MCF 10A (cell line): ENCODE data around the gene C10orf105. TPM values are rescaled to one million over a fixed set of nuclear protein-coding genes. Genes with fewer than 3 reads are reported as not detected.

Experiments used
- BruUV-seq: library from RNA; stranded (reverse); fragments of 400-500 nt; replicated peaks from 2 replicates; lab custom pipeline; 2021; lab: Mats Ljungman, UMichigan
- CTCF ChIA-PET: fragments of 300-600 bp; sonication (Branson Sonifier 250); formaldehyde crosslinking; extraction: SDS; loops from one replicate; lab custom pipeline; 2021; ENCODE audit warnings: antibody characterized with exemption, inconsistent platforms; lab: Yijun Ruan, JAX
- POLR2A ChIA-PET: fragments of 300-600, 350-650 bp; sonication (Branson Sonifier 250); formaldehyde crosslinking; extraction: SDS; loops from one replicate; lab custom pipeline; 2020; ENCODE audit warnings: antibody characterized with exemption, inconsistent platforms; lab: Yijun Ruan, JAX
- DNase-seq: peaks from one replicate; pipeline ENCODE4 v3.0.0-alpha.2; 2018; ENCODE audit not compliant: unreplicated experiment
- H3K27ac Mint-ChIP-seq: one replicate; pipeline ENCODE4 v1.8.0; 2022; ENCODE audit warnings: mild to moderate bottlenecking, low read depth, mixed read lengths; ENCODE audit not compliant: unreplicated experiment
- H3K27me3 Mint-ChIP-seq: one replicate; pipeline ENCODE4 v1.8.0; 2022; ENCODE audit warnings: mixed read lengths; ENCODE audit not compliant: insufficient read depth, unreplicated experiment
- H3K36me3 Mint-ChIP-seq: one replicate; pipeline ENCODE4 v1.8.0; 2022; ENCODE audit warnings: mild to moderate bottlenecking, moderate library complexity, mixed read lengths; ENCODE audit not compliant: insufficient read depth, unreplicated experiment
- H3K4me1 Mint-ChIP-seq: one replicate; pipeline ENCODE4 v1.8.0; 2022; ENCODE audit warnings: mixed read lengths; ENCODE audit not compliant: insufficient read depth, unreplicated experiment
- H3K4me3 Mint-ChIP-seq: one replicate; pipeline ENCODE4 v1.8.0; 2022; ENCODE audit warnings: mild to moderate bottlenecking, moderate library complexity, mixed read lengths; ENCODE audit not compliant: unreplicated experiment
- H3K9me3 Mint-ChIP-seq: one replicate; pipeline ENCODE4 v1.8.0; 2022; ENCODE audit warnings: mixed read lengths; ENCODE audit not compliant: unreplicated experiment
- intact Hi-C: fragments of 100-400 bp; cut with micrococcal nuclease; formaldehyde crosslinking; loops from 2 replicates; pipeline ENCODE4 v1.14.1; 2022
- total RNA-seq: library from RNA; stranded (reverse); gene quantifications from 2 replicates; pipeline ENCODE4 v1.2.3, GENCODE V29; 2022
- TF ChIP-seq, protein P1 (sequence below): fragments of 200-600 bp; IDR thresholded peaks from one replicate; pipeline ENCODE4 v1.8.0; 2022; ENCODE audit warnings: antibody characterized with exemption, mild to moderate bottlenecking; ENCODE audit not compliant: unreplicated experiment

Gene C10orf105
- total RNA-seq, 1 experiment from 2014 or later = not detected

DNA sequence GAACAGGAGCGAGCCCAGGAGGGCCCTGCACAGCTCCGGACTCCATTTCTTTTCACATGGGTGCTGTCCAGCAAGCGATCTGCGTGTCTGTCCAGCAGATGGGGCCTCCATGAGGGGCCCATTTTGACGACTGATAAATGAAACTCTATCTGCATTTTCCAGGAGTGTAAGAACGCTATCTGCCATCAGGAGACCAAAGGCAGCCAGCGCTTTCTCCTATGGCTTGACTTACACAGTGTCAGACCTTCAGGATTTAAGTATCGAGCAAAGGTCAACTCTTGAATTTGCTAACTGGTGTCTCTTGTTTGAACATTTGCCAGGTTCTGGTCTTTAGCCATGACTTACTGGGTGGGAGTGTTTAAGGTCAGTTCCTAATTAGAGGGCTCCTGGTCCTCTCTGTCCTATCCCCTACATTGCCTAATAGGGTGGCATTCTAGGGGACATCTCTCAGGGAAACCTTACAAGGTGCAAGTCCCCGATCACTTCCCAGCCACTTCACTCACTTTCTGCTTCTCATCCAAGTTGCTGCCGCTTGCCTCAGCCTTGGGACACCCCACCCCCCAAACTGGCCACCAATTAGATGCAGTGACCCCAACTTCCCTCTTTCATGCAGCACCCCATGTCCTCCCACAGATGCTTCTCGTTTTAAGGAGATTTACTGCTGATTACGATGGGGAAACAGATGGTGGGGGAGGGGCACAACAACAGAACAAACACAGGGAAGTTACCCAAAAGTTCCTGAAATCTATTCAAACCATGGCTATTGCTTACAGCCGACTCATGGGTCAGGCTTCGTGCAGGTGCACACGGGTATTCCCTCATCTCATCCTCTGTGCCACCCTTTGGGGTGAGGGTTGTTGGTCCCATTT is 33.7 kb upstream of the C10orf105 start:
- intact Hi-C loops = no loop called here
- BruUV-seq = no TSS peak
- Mint-ChIP-seq H3K4me1 (no peaks in the 10 kb centered on the region), H3K36me3 (no peaks in the 10 kb centered on the region), H3K27ac (no peak overlapping the region), H3K9me3 (no peaks in the 10 kb centered on the region), H3K4me3 (no peak overlapping the region), H3K27me3 (no peaks in the 10 kb centered on the region)
- POLR2A ChIA-PET = no interaction called here
- CTCF ChIA-PET = interaction anchor here (0.7 to 1.2 kb wide), 2 partner anchors 10 to 57 kb away, joined by 3 read pairs; no protein-coding TSS in a partner anchor
- TF ChIP-seq, protein P1, sequence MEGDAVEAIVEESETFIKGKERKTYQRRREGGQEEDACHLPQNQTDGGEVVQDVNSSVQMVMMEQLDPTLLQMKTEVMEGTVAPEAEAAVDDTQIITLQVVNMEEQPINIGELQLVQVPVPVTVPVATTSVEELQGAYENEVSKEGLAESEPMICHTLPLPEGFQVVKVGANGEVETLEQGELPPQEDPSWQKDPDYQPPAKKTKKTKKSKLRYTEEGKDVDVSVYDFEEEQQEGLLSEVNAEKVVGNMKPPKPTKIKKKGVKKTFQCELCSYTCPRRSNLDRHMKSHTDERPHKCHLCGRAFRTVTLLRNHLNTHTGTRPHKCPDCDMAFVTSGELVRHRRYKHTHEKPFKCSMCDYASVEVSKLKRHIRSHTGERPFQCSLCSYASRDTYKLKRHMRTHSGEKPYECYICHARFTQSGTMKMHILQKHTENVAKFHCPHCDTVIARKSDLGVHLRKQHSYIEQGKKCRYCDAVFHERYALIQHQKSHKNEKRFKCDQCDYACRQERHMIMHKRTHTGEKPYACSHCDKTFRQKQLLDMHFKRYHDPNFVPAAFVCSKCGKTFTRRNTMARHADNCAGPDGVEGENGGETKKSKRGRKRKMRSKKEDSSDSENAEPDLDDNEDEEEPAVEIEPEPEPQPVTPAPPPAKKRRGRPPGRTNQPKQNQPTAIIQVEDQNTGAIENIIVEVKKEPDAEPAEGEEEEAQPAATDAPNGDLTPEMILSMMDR = no peak
- no peak for DNase-seq

DNA sequence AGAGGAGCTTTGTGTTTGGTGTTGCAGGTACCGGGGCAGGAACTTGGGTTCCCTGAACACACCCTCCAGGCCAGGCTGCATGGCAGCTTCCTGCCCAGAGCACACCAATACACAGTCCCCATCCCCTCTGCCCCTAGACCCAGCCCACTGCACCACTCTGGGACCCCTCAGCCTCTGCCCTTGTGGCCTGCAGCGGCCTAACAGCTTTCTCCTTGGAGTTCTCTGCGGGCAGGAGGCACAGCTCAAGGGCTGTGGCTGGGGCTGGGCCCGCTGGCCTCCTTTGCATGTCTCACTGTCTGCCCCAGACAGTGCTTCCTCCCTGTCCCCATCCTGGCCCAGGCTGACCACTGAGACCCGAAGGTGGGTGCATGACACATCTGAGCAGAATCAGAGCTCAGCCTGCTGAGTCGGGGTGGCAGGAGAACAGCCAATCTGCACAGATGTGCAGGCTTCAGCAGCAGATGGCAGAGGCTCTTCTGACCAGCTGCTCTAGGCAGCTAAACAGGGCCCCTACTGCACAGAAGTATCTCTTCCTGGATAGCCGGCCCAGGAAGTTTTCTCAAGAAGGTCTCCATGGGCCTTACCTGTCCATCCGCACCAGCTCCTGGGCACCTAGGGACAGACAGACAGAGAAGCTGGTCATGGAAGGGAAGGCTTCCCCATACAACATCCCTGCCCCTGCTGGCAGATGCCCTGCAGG is 33.0 kb upstream of the C10orf105 start:
- CTCF ChIA-PET = interaction anchor here (0.7 to 1.2 kb wide), 2 partner anchors 9 to 56 kb away, joined by 3 read pairs; no protein-coding TSS in a partner anchor
- Mint-ChIP-seq H3K9me3 (no peaks in the 10 kb centered on the region), H3K4me3 (no peak overlapping the region), H3K4me1 (no peaks in the 10 kb centered on the region), H3K36me3 (no peaks in the 10 kb centered on the region), H3K27me3 (no peaks in the 10 kb centered on the region), H3K27ac (no peak overlapping the region)
- no peak for DNase-seq
- BruUV-seq = no TSS peak
- POLR2A ChIA-PET = no interaction called here
- TF ChIP-seq, protein P1 = no peak
- intact Hi-C loops = no loop called here

- no peaks in the 10 kb centered on the region for H3K9me3 Mint-ChIP-seq
- H3K36me3 Mint-ChIP-seq = no peaks in the 10 kb centered on the region
- TF ChIP-seq, protein P1 = no peak
- H3K4me3 Mint-ChIP-seq = no peak overlapping the region
- CTCF ChIA-PET = no interaction called here
- DNase-seq = no peak
- no TSS peak for BruUV-seq
- intact Hi-C loops = no loop called here
- POLR2A ChIA-PET = no interaction called here
- no peaks in the 10 kb centered on the region for H3K27me3 Mint-ChIP-seq
- no peak overlapping the region for H3K27ac Mint-ChIP-seq
- H3K4me1 Mint-ChIP-seq = no peaks in the 10 kb centered on the region
Observed at GRCh38 chr10:71751515-71752224, 32.1 kb upstream of the C10orf105 start.
